Measurements from ENCODE around the gene LBHD2.
"Not testable (repeated sequence)": the region's sequence is repeated elsewhere in the genome, so short reads cannot be mapped to it uniquely, and the experiment has no call there.

DNA sequence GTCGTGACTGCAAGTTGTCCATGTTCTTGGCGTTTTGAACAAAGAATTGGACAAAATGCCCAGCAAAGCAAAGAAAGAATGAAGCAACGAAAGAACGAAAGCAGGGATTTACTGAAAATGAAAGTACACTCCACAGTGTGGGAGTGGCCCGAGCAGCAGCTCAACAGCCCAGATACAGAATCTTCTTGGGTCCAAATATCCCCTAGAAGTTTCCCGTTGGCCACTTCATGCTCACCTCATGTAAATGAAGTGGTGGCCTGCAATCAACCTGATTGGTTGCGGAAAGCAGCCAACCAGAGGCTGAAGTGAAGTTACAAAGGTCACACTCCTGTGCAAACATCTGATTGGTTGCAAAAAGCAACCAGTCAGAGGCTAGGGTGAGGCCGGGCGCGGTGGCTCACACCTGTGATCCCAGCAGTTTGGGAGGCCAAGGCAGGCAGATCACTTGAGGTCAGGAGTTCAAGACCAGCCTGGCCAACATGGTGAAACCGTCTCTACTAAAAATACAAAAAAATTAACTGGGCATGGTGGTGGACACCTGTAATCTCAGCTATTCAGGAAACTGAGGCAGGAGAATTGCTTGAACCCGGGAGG lies 31.2 kb downstream of the LBHD2 start:
- not testable (repeated sequence) for TF ChIP-seq REST (IDR thresholded peaks at IDR 0.05; ENCODE audit: borderline replicate concordance); RAD21 (conservative IDR thresholded peaks at IDR 0.05)

All from neural cell (in vitro differentiated cells).